Esophagus muscularis mucosa (tissue), 4 donors: Measurements from ENCODE around the gene UBE2U. TPM values are rescaled to one million over a fixed set of nuclear protein-coding genes. Genes with fewer than 3 reads are reported as not detected.
A peak's percentile ranks its signal among the peaks of the same experiment; 100 is the strongest.

Experiments used
- DNase-seq: peaks from one replicate; pipeline ENCODE4 v3.0.0-alpha.2; 2017; ENCODE audit errors: extremely low spot score
- H3K27ac ChIP-seq, 4 donors: fragments of 200-600 bp; sonication (generic); replicated peaks in 1 of 4; 1 replicate in 3 of 4; 2 replicates in 1 of 4; pipeline ENCODE4 v1.5.1; 2016 to 2019; ENCODE audit warnings: mild to moderate bottlenecking in 1 of 4
- H3K27me3 ChIP-seq, 4 donors: fragments of 200-600 bp; sonication (generic); one replicate each; pipeline versions ENCODE4 v1.5.1 to v1.6.0; 2016 to 2019
- H3K36me3 ChIP-seq, 4 donors: fragments of 200-600 bp; sonication (generic); one replicate each; pipeline ENCODE4 v1.5.1; 2016 to 2019
- H3K4me1 ChIP-seq, 4 donors: fragments of 200-600 bp; sonication (generic); one replicate each; pipeline ENCODE4 v1.5.1; 2016 to 2019
- H3K4me3 ChIP-seq, 4 donors: fragments of 200-600 bp; sonication (generic); 1 replicate in 2 of 4; 2 replicates in 2 of 4; pipeline ENCODE4 v1.5.1; 2016 to 2019; ENCODE audit warnings: mild to moderate bottlenecking in 4 of 4, moderate library complexity in 1 of 4
- H3K9me3 ChIP-seq, 4 donors: fragments of 200-600 bp; sonication (generic); 1 replicate in 3 of 4; 2 replicates in 1 of 4; pipeline ENCODE4 v1.5.1; 2016 to 2019
- EP300 ChIP-seq: sonication (generic); formaldehyde crosslinking; IDR thresholded peaks from one replicate; pipeline ENCODE4 v1.6.1; 2017; ENCODE audit warnings: antibody characterized with exemption
- POLR2A ChIP-seq: fragments of 450-650 bp; IDR thresholded peaks from one replicate; pipeline ENCODE4 v1.6.1; 2017; ENCODE audit warnings: antibody characterized with exemption, moderate library complexity, mild to moderate bottlenecking, low read depth
- POLR2AphosphoS5 ChIP-seq, 2 donors: sonication (generic); formaldehyde crosslinking; IDR thresholded peaks; one replicate each; pipeline ENCODE4 v1.6.1; 2017; ENCODE audit warnings: antibody characterized with exemption in 2 of 2
- WGBS: methylation state at CpG from one replicate; pipeline ENCODE4 v1.1.5; 2018; 5-methylcytosine and 5-hydroxymethylcytosine counted together
- intact Hi-C: fragments of 100-400 bp; cut with DNase I; formaldehyde crosslinking; loops from one replicate; pipeline ENCODE4 v1.15.1; 2023
- total RNA-seq, 4 donors: library from RNA; depleted of rRNA; stranded (reverse); fragments of >200 nt; gene quantifications; one replicate each; pipeline versions ENCODE4 v1.1.0 to v1.2.1, GENCODE V29; 2016
- TF ChIP-seq, protein P1 (sequence below), 3 experiments: fragments of 200-600 bp in 2 of 3; fragments of 450-650 bp in 1 of 3; sonication (generic) in 2 of 3; IDR thresholded peaks; one replicate each; pipeline ENCODE4 v1.5.1; 2017 to 2019; ENCODE audit warnings: antibody characterized with exemption in 3 of 3, mild to moderate bottlenecking in 2 of 3, moderate library complexity in 1 of 3

The UBE2U gene
- total RNA-seq, 4 donors from 2014 or later = not detected

DNA sequence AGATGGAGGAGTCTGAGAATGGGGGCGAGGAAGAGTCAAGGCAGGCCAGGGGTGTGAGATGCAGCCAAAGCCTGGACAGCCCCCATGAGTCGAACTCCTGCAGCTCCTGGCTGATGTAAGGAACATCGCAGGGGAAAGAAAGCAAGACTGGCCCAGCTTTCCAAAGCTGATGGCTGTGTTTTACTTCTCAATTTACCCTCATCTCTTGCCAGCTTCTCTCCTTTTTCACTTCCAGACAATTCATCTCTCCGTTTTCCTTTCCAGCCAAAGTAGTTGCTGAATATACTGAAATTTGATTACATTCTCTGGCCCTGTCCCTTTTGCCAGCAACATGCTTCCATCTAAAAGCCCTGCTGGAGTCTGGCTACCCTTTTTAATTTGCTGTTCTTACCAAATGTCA, 40.0 kb upstream of the UBE2U start:
- intact Hi-C loops = no loop called here
- no peaks in the 10 kb centered on the region for H3K9me3 ChIP-seq
- H3K36me3 ChIP-seq = peaks cover 0 to 14% (median 0%) of the 10 kb centered on the region in 4 donors
- peaks cover 0 to 20% (median 16%) of the 10 kb centered on the region in 4 donors for H3K4me1 ChIP-seq
- DNase-seq = no peak
- TF ChIP-seq POLR2A (no peak), EP300 (no peak), POLR2AphosphoS5 (IDR thresholded peaks at IDR 0.05) (no peak)
- TF ChIP-seq, protein P1, sequence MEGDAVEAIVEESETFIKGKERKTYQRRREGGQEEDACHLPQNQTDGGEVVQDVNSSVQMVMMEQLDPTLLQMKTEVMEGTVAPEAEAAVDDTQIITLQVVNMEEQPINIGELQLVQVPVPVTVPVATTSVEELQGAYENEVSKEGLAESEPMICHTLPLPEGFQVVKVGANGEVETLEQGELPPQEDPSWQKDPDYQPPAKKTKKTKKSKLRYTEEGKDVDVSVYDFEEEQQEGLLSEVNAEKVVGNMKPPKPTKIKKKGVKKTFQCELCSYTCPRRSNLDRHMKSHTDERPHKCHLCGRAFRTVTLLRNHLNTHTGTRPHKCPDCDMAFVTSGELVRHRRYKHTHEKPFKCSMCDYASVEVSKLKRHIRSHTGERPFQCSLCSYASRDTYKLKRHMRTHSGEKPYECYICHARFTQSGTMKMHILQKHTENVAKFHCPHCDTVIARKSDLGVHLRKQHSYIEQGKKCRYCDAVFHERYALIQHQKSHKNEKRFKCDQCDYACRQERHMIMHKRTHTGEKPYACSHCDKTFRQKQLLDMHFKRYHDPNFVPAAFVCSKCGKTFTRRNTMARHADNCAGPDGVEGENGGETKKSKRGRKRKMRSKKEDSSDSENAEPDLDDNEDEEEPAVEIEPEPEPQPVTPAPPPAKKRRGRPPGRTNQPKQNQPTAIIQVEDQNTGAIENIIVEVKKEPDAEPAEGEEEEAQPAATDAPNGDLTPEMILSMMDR (IDR thresholded peaks at IDR 0.05) = no peak
- no peak overlapping the region for H3K4me3 ChIP-seq
- H3K27ac ChIP-seq = peak overlapping the region in 3 of 4 donors; percentile 20 to 60 (median 43)
- 44% methylated on average over 4 of the region's 4 CpGs for WGBS
- no peaks in the 10 kb centered on the region for H3K27me3 ChIP-seq

DNA sequence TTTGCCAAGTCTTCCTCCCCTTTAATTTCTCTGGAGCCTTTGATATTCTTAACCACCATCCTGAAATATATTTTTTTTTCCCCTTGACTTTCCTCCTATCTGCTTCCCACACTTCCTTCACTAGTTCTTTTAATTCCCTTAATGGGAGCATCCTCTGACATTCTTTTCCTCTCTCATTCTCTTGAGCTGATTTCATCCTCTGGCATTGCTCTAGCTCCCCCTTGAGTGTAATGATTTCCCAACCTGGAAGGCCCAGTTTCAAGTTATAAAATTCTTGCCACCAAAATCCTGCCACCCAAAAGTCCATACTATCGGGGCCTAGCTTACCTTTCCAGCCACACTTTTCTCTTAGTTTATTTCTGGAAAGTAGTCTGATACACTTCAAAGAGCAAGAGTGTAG, 39.5 kb upstream of the UBE2U start:
- DNase-seq = no peak
- H3K4me1 ChIP-seq = peaks cover 0 to 20% (median 16%) of the 10 kb centered on the region in 4 donors
- intact Hi-C loops = no loop called here
- peak overlapping the region in 3 of 4 donors; percentile 20 to 43 (median 40) for H3K27ac ChIP-seq
- H3K9me3 ChIP-seq = no peaks in the 10 kb centered on the region
- TF ChIP-seq, protein P1 (IDR thresholded peaks at IDR 0.05) = peak in 2 of 3 experiments; percentile 18 to 35
- TF ChIP-seq POLR2A = no peak
- WGBS = 19% methylated on average over 1 of the region's 1 CpG
- H3K36me3 ChIP-seq = peaks cover 0 to 13% (median 0%) of the 10 kb centered on the region in 4 donors
- H3K4me3 ChIP-seq = no peak overlapping the region
- H3K27me3 ChIP-seq = no peaks in the 10 kb centered on the region

DNA sequence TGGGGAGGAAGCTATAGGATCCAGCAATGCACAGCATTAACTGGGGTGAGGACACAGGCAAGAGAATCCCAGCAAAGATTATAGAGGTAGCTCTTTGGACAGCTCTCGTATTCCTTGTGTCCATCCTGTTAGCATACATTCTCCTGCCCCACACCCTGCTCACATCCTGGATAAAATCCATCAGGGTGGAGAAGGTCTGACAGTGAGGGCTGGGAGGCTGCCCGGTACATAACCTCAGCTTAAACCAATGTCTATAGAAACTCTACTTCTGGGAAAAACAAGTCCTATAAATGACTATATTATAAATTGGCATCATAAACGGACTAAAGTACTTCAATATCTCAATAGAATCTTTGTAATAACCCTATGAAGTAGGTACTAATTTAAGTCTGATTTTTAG, 36.8 kb upstream of the UBE2U start:
- Histone ChIP-seq H3K4me3 (no peak overlapping the region), H3K4me1 (peaks cover 0 to 11% (median 7%) of the 10 kb centered on the region in 4 donors), H3K27me3 (no peaks in the 10 kb centered on the region), H3K9me3 (no peaks in the 10 kb centered on the region), H3K27ac (no peak overlapping the region), H3K36me3 (no peaks in the 10 kb centered on the region)
- TF ChIP-seq EP300 (no peak), POLR2AphosphoS5 (IDR thresholded peaks at IDR 0.05) (no peak), POLR2A (no peak)
- TF ChIP-seq, protein P1 (IDR thresholded peaks at IDR 0.05) = no peak
- WGBS = 80% methylated on average over 3 of the region's 3 CpGs
- no peak for DNase-seq
- intact Hi-C loops = no loop called here

GRCh38 chr1:64167176-64167575, 36.2 kb upstream of the UBE2U start:
- peaks cover 0 to 8% (median 4%) of the 10 kb centered on the region in 4 donors for H3K4me1 ChIP-seq
- H3K27me3 ChIP-seq = no peaks in the 10 kb centered on the region
- no peaks in the 10 kb centered on the region for H3K36me3 ChIP-seq
- H3K9me3 ChIP-seq = no peaks in the 10 kb centered on the region
- no peak overlapping the region for H3K27ac ChIP-seq
- no peak overlapping the region for H3K4me3 ChIP-seq
- WGBS = 91% methylated on average over 2 of the region's 2 CpGs
- no peak for DNase-seq
- TF ChIP-seq POLR2AphosphoS5 (IDR thresholded peaks at IDR 0.05) (no peak), POLR2A (no peak), EP300 (no peak)
- TF ChIP-seq, protein P1 (IDR thresholded peaks at IDR 0.05) = no peak
- intact Hi-C loops = no loop called here

DNA sequence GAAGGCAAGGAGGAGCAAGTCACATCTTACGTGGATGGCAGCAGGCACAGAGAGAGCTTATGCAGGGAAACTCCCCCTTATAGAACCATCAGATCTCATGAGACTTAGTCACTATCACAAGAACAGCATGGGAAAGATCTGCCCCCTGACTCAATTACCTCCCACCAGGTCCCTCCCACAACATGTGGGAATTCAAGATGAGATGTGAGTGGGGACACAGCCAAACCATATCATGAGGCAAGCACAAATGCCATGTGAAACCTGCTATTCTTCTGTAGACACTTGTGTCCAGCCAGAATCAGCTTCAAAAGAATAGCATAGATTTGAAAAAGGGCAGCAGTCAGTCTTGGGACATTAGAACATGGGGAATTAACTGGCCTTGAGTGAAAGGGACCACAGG, 32.2 kb upstream of the UBE2U start:
- Histone ChIP-seq H3K27me3 (no peaks in the 10 kb centered on the region), H3K4me1 (peaks cover 0 to 17% (median 12%) of the 10 kb centered on the region in 4 donors), H3K9me3 (no peaks in the 10 kb centered on the region), H3K36me3 (no peaks in the 10 kb centered on the region), H3K4me3 (no peak overlapping the region), H3K27ac (no peak overlapping the region)
- TF ChIP-seq, protein P1 (IDR thresholded peaks at IDR 0.05) = no peak
- TF ChIP-seq POLR2AphosphoS5 (IDR thresholded peaks at IDR 0.05) (no peak), POLR2A (no peak), EP300 (no peak)
- 88% methylated on average over 1 of the region's 1 CpG for WGBS
- DNase-seq = no peak
- intact Hi-C loops = no loop called here
